WTC11 (cell line): Measurements from ENCODE around the gene ESR2. TPM values are rescaled to one million over a fixed set of nuclear protein-coding genes. Genes with fewer than 3 reads are reported as not detected.

Experiments used
- ATAC-seq: fragments of 200-7000 bp; cut with Tn5 transposase; 2 replicates; pipeline ENCODE4 v1.10.0; 2021; ENCODE audit warnings: mild to moderate bottlenecking, moderate library complexity
- CTCF ChIA-PET: fragments of 300-600 bp; sonication (Branson Sonifier 250); formaldehyde crosslinking; loops from one replicate; lab custom pipeline; 2021; ENCODE audit warnings: antibody characterized with exemption; lab: Charles Lee
- POLR2A ChIA-PET: fragments of 350-600 bp; sonication (Branson Sonifier 250); formaldehyde crosslinking; loops from one replicate; lab custom pipeline; 2021; ENCODE audit warnings: antibody characterized with exemption; lab: Charles Lee
- DNase-seq: peaks from one replicate; pipeline ENCODE4 v3.0.0; 2021; ENCODE audit warnings: low spot score
- H3K27ac Mint-ChIP-seq: 2 replicates; pipeline ENCODE4 v1.8.0; 2021; ENCODE audit warnings: mixed read lengths
- H3K27me3 Mint-ChIP-seq: 2 replicates; pipeline ENCODE4 v1.8.0; 2021; ENCODE audit warnings: low read depth, mild to moderate bottlenecking, moderate library complexity, mixed read lengths
- H3K36me3 Mint-ChIP-seq: 2 replicates; pipeline ENCODE4 v1.8.0; 2021; ENCODE audit warnings: mixed read lengths
- H3K4me1 Mint-ChIP-seq: 2 replicates; pipeline ENCODE4 v1.8.0; 2022; ENCODE audit warnings: mixed read lengths
- H3K4me3 Mint-ChIP-seq: 2 replicates; pipeline ENCODE4 v1.8.0; 2021; ENCODE audit warnings: mild to moderate bottlenecking, moderate library complexity, mixed read lengths
- H3K9me3 Mint-ChIP-seq: 2 replicates; pipeline ENCODE4 v1.8.0; 2021; ENCODE audit warnings: mixed read lengths
- CDX4 ChIP-seq: fragments of 250-450 bp; sonication (Bioruptor Pico); IDR thresholded peaks from 2 replicates; pipeline ENCODE4 v1.9.0; 2021; ENCODE audit warnings: moderate library complexity, mild to moderate bottlenecking, inconsistent platforms, borderline replicate concordance
- CREM ChIP-seq: sonication (generic); formaldehyde crosslinking; IDR thresholded peaks from 2 replicates; pipeline ENCODE4 v1.8.1; 2022; ENCODE audit warnings: mild to moderate bottlenecking, missing genetic modification reagents, moderate library complexity
- CTCF ChIP-seq: fragments of 200-600 bp; IDR thresholded peaks from 2 replicates; pipeline ENCODE4 v1.8.0; 2022; ENCODE audit warnings: antibody characterized with exemption
- EMX1 ChIP-seq: fragments of 250-450 bp; sonication (Bioruptor Pico); IDR thresholded peaks from 2 replicates; pipeline ENCODE4 v1.8.0; 2021; ENCODE audit warnings: mild to moderate bottlenecking
- FOXK1 ChIP-seq: sonication (generic); formaldehyde crosslinking; IDR thresholded peaks from 2 replicates; pipeline ENCODE4 v1.8.0; 2022; ENCODE audit warnings: mild to moderate bottlenecking, moderate library complexity, missing genetic modification reagents
- FOXP4 ChIP-seq: sonication (generic); formaldehyde crosslinking; IDR thresholded peaks from 2 replicates; pipeline ENCODE4 v1.8.0; 2022; ENCODE audit warnings: mild to moderate bottlenecking, missing genetic modification reagents
- GABPB1 ChIP-seq: sonication (generic); formaldehyde crosslinking; IDR thresholded peaks from 2 replicates; pipeline ENCODE4 v1.8.1; 2023; ENCODE audit warnings: mild to moderate bottlenecking, missing genetic modification reagents
- GTF2I ChIP-seq: fragments of 250-450 bp; sonication (Bioruptor Pico); conservative IDR thresholded peaks from 2 replicates; pipeline ENCODE4 v1.4.0; 2021; ENCODE audit warnings: mild to moderate bottlenecking
- MYBL2 ChIP-seq: sonication (generic); formaldehyde crosslinking; IDR thresholded peaks from 2 replicates; pipeline ENCODE4 v1.8.1; 2023; ENCODE audit warnings: mild to moderate bottlenecking, moderate library complexity, missing genetic modification reagents
- NFE2L1 ChIP-seq: sonication (generic); formaldehyde crosslinking; IDR thresholded peaks from 2 replicates; pipeline ENCODE4 v1.8.1; 2023; ENCODE audit warnings: missing genetic modification reagents
- PREB ChIP-seq: sonication (generic); formaldehyde crosslinking; IDR thresholded peaks from 2 replicates; pipeline ENCODE4 v1.8.1; 2022; ENCODE audit warnings: mild to moderate bottlenecking, missing genetic modification reagents, moderate library complexity, borderline replicate concordance
- RELA ChIP-seq: sonication (generic); formaldehyde crosslinking; IDR thresholded peaks from 2 replicates; pipeline ENCODE4 v1.8.1; 2022; ENCODE audit warnings: missing genetic modification reagents, mild to moderate bottlenecking, borderline replicate concordance
- RORB ChIP-seq: fragments of 250-450 bp; sonication (Bioruptor Pico); IDR thresholded peaks from 2 replicates; pipeline ENCODE4 v1.9.0; 2021; ENCODE audit warnings: mild to moderate bottlenecking
- SMAD3 ChIP-seq: sonication (generic); formaldehyde crosslinking; IDR thresholded peaks from 2 replicates; pipeline ENCODE4 v1.8.0; 2022; ENCODE audit warnings: missing genetic modification reagents, mild to moderate bottlenecking, borderline replicate concordance
- TCF7 ChIP-seq: sonication (generic); formaldehyde crosslinking; IDR thresholded peaks from 2 replicates; pipeline ENCODE4 v1.8.0; 2022; ENCODE audit warnings: mild to moderate bottlenecking, low read depth, missing genetic modification reagents, moderate library complexity
- ZNF138 ChIP-seq: sonication (generic); formaldehyde crosslinking; conservative IDR thresholded peaks from 2 replicates; pipeline ENCODE4 v1.8.1; 2022; ENCODE audit warnings: mild to moderate bottlenecking, moderate library complexity, missing genetic modification reagents
- ZNF232 ChIP-seq: sonication (generic); formaldehyde crosslinking; IDR thresholded peaks from 2 replicates; pipeline ENCODE4 v1.8.0; 2022; ENCODE audit warnings: mild to moderate bottlenecking, missing genetic modification reagents
- ZNF263 ChIP-seq: sonication (generic); formaldehyde crosslinking; IDR thresholded peaks from 2 replicates; pipeline ENCODE4 v1.8.1; 2022; ENCODE audit warnings: low read depth, mild to moderate bottlenecking, moderate library complexity, missing genetic modification reagents
- ZNF416 ChIP-seq: fragments of 250-450 bp; sonication (Bioruptor Pico); IDR thresholded peaks from 2 replicates; pipeline ENCODE4 v1.9.0; 2021; ENCODE audit warnings: mild to moderate bottlenecking, inconsistent platforms
- ZNF423 ChIP-seq: fragments of 250-450 bp; sonication (Bioruptor Pico); IDR thresholded peaks from 2 replicates; pipeline ENCODE4 v2.1.2; 2022; ENCODE audit warnings: mild to moderate bottlenecking, moderate library complexity
- ZNF512 ChIP-seq: sonication (generic); formaldehyde crosslinking; IDR thresholded peaks from 2 replicates; pipeline ENCODE4 v1.8.1; 2022; ENCODE audit warnings: missing genetic modification reagents, borderline replicate concordance
- ZSCAN18 ChIP-seq: fragments of 250-450 bp; sonication (Bioruptor Pico); IDR thresholded peaks from 2 replicates; pipeline ENCODE4 v2.1.2; 2022; ENCODE audit warnings: mild to moderate bottlenecking, moderate library complexity
- total RNA-seq: library from RNA; stranded (reverse); gene quantifications from 3 replicates; pipeline ENCODE4 v1.2.3, GENCODE V29; 2021

The ESR2 gene
- total RNA-seq, 1 experiment from 2014 or later, result 0.50 TPM

GRCh38 chr14:64294672-64295413, 672 bp upstream of the ESR2 start:
- ChIA-PET POLR2A (no interaction called here), CTCF (interaction anchor here (0.5 to 3.7 kb wide), 25 partner anchors 9 to 510 kb away, joined by 3 to 35 read pairs (median 4); no protein-coding TSS in a partner anchor)
- DNase-seq (peak; percentile 93), ATAC-seq (peak; percentile 89)
- Mint-ChIP-seq H3K4me3 (peak overlapping the region; percentile 75), H3K27ac (no peak overlapping the region), H3K9me3 (no peaks in the 10 kb centered on the region), H3K27me3 (peaks cover 25% of the 10 kb centered on the region), H3K4me1 (peaks cover 10% of the 10 kb centered on the region), H3K36me3 (no peaks in the 10 kb centered on the region)
- no peak for TF ChIP-seq SMAD3 (CRISPR knock-in tag)
- no peak for TF ChIP-seq RELA
- no peak for TF ChIP-seq TCF7 (CRISPR knock-in tag)
- TF ChIP-seq CTCF, result peak; percentile 96
- TF ChIP-seq ZNF423 (CRISPR knock-in tag), result peak; percentile 24; the same call in 1 of the 2 replicates
- TF ChIP-seq ZNF263 (CRISPR knock-in tag), result no peak
- no peak for TF ChIP-seq ZNF512 (CRISPR knock-in tag)
- no peak for TF ChIP-seq FOXP4
- no peak for TF ChIP-seq ZNF138

- ChIA-PET POLR2A (no interaction called here), CTCF (no interaction called here)
- Mint-ChIP-seq H3K4me3 (no peak overlapping the region), H3K4me1 (peaks cover 10% of the 10 kb centered on the region), H3K27ac (no peak overlapping the region), H3K27me3 (peaks cover 25% of the 10 kb centered on the region), H3K36me3 (no peaks in the 10 kb centered on the region), H3K9me3 (no peaks in the 10 kb centered on the region)
- TF ChIP-seq CDX4, result no peak
- no peak for TF ChIP-seq RORB
- TF ChIP-seq GTF2I (CRISPR knock-in tag), result no peak
- TF ChIP-seq CREM (CRISPR knock-in tag), result no peak
- no peak for TF ChIP-seq SMAD3 (CRISPR knock-in tag)
- TF ChIP-seq EMX1 (CRISPR knock-in tag), result no peak
- no peak for TF ChIP-seq NFE2L1 (CRISPR knock-in tag)
- TF ChIP-seq MYBL2 (CRISPR knock-in tag), result no peak
- TF ChIP-seq GABPB1, result no peak
- TF ChIP-seq ZSCAN18 (CRISPR knock-in tag), result no peak
- no peak for TF ChIP-seq ZNF416
- TF ChIP-seq FOXK1 (CRISPR knock-in tag), result no peak
- TF ChIP-seq ZNF232 (CRISPR knock-in tag), result no peak
- TF ChIP-seq TCF7 (CRISPR knock-in tag), result no peak
- no peak for TF ChIP-seq PREB (CRISPR knock-in tag)
- ATAC-seq, result no peak
- DNase-seq, result no peak
Measured at GRCh38 chr14:64292197-64292596, 2.0 kb downstream of the ESR2 start.
